ENCODE results near the gene GNMT. TPM values are rescaled to one million over a fixed set of nuclear protein-coding genes. Genes with fewer than 3 reads are reported as not detected.

GNMT gene
- polyA plus RNA-seq, 1 of the 3 experiments (the other 2 are of a cell fraction): 2.0 TPM

- no peak for TF ChIP-seq REST (IDR thresholded peaks at IDR 0.05; ENCODE audit: low read depth, low read length)
- TF ChIP-seq TAF1 (IDR thresholded peaks at IDR 0.05; ENCODE audit: borderline replicate concordance, low read depth, low read length): no peak
- no peak for TF ChIP-seq RXRA (IDR thresholded peaks at IDR 0.05; ENCODE audit: borderline replicate concordance, low read depth)
- no peak for TF ChIP-seq MEF2A (IDR thresholded peaks at IDR 0.05; ENCODE audit: borderline replicate concordance, low read depth)
- no peak for TF ChIP-seq USF1 (IDR thresholded peaks at IDR 0.05; ENCODE audit: borderline replicate concordance, low read depth)
- TF ChIP-seq CTCF (IDR thresholded peaks at IDR 0.05): no peak
- no peak for TF ChIP-seq NFIC (IDR thresholded peaks at IDR 0.05; ENCODE audit: borderline replicate concordance)
- no peak for TF ChIP-seq POLR2AphosphoS5 (IDR thresholded peaks at IDR 0.05; ENCODE audit: low read depth, low read length)
- TF ChIP-seq EP300 (IDR thresholded peaks at IDR 0.05; ENCODE audit: borderline replicate concordance in 1 of 2, low read depth in 1 of 2, low read length in 1 of 2): no peak
Observed at GRCh38 chr6:42916288-42916687, 44.3 kb upstream of the GNMT start (continued).

- no peaks in the 10 kb centered on the region for H4K20me1 ChIP-seq (ENCODE audit: insufficient read depth)
- no peak overlapping the region for H2AFZ ChIP-seq (ENCODE audit: low read depth)
- no peak overlapping the region for H3K27ac ChIP-seq (ENCODE audit: low read depth in 2 of 2, low read length in 1 of 2)
- H3K9me3 ChIP-seq: no peaks in the 10 kb centered on the region
- no peaks in the 10 kb centered on the region for H3K36me3 ChIP-seq (replicated peaks in 1 of 2; ENCODE audit: control insufficient read depth in 1 of 2, insufficient read depth in 2 of 2, low read length in 1 of 2)
- CTCF ChIA-PET: no interaction called here
- H3K4me3 ChIP-seq (ENCODE audit: low read depth in 2 of 2, low read length in 1 of 2): no peak overlapping the region
- 75% methylated on average over 6 of the region's 6 CpGs for WGBS (ENCODE audit: low lambda C conversion rate)
- H3K79me2 ChIP-seq (ENCODE audit: insufficient read depth): no peaks in the 10 kb centered on the region
- DNase-seq: no peak
- TF ChIP-seq TAF1 (IDR thresholded peaks at IDR 0.05; ENCODE audit: borderline replicate concordance, low read depth, low read length) (no peak), EZH2phosphoT487 (IDR thresholded peaks at IDR 0.05; ENCODE audit: borderline replicate concordance, low read depth) (no peak), SIN3A (IDR thresholded peaks at IDR 0.05; ENCODE audit: borderline replicate concordance, low read depth, low read length) (no peak), TEAD4 (IDR thresholded peaks at IDR 0.05; ENCODE audit: borderline replicate concordance, insufficient read depth) (no peak), TCF12 (IDR thresholded peaks at IDR 0.05) (no peak), IRF3 (IDR thresholded peaks at IDR 0.05; ENCODE audit: low read depth, low read length) (no peak), REST (IDR thresholded peaks at IDR 0.05; ENCODE audit: low read depth, low read length) (no peak)
- POLR2A ChIA-PET: no interaction called here
- no peaks in the 10 kb centered on the region for H3K27me3 ChIP-seq (ENCODE audit: insufficient read depth)
- no peaks in the 10 kb centered on the region for H3F3A ChIP-seq (replicated peaks; ENCODE audit: insufficient read depth)
- H3K4me1 ChIP-seq (ENCODE audit: control insufficient read depth in 1 of 2, insufficient read depth in 2 of 2, low read depth in 1 of 2, low read length in 1 of 2): no peaks in the 10 kb centered on the region; a peak in 1 of 4 replicates
- H3K9me2 ChIP-seq: no peaks in the 10 kb centered on the region
- H3K4me2 ChIP-seq: no peak overlapping the region
- H3K9ac ChIP-seq: no peak overlapping the region
Observed at GRCh38 chr6:42921801-42922200, 38.8 kb upstream of the GNMT start.

Data from SK-N-SH (cell line).